GM13976 (cell line): ENCODE results near the gene ENTHD1.

ENCODE experiments used
- DNase-seq: peaks from one replicate; pipeline ENCODE4 v3.0.0; 2012; ENCODE audit warnings: low spot score
- in situ Hi-C: fragments of 300-500 bp; cut with MboI; formaldehyde crosslinking; loops from one replicate; pipeline ENCODE4 v1.12.0; 2022; ENCODE audit warnings: low sequenced_read_pairs, mixed read lengths, inconsistent platforms; ENCODE audit not compliant: unreplicated experiment
- TF ChIP-seq, protein P1 (sequence below): IDR thresholded peaks from 2 replicates; pipeline ENCODE4 v1.5.1; 2012; ENCODE audit warnings: borderline replicate concordance, mild to moderate bottlenecking; ENCODE audit not compliant: insufficient read depth; ENCODE audit errors: extremely low read depth, missing control alignments, control extremely low read depth

Gene ENTHD1

DNA sequence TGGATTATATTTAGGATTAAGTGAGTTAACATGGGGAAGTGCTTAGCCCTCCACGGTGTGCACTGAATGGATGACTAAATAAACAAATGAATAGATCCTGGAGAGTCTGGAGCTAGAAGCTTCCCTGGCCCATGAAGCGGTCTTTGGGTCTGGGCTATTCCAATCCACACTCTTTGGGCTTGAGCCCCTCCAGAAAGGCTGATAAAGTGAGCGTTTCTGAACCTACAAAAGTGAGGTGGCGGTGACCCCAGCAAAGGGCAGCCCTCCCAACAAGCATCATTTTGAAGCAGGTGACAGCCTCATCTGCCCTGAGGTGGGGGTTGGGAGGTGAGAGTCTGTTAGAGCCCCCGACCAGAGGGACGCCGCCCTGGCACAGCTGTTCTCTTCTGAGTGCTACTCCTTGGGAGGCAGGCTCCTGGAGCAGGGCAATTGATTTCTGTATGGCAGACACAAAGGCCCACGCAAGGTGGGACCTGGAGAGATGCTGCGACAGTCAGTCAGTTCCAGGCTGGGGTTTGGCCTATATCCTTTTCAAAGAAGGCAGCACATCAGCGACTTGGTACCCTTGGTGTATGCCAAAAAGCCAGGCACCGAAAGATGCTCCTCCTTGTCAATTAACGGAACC lies 165.2 kb downstream of the ENTHD1 start:
- TF ChIP-seq, protein P1, sequence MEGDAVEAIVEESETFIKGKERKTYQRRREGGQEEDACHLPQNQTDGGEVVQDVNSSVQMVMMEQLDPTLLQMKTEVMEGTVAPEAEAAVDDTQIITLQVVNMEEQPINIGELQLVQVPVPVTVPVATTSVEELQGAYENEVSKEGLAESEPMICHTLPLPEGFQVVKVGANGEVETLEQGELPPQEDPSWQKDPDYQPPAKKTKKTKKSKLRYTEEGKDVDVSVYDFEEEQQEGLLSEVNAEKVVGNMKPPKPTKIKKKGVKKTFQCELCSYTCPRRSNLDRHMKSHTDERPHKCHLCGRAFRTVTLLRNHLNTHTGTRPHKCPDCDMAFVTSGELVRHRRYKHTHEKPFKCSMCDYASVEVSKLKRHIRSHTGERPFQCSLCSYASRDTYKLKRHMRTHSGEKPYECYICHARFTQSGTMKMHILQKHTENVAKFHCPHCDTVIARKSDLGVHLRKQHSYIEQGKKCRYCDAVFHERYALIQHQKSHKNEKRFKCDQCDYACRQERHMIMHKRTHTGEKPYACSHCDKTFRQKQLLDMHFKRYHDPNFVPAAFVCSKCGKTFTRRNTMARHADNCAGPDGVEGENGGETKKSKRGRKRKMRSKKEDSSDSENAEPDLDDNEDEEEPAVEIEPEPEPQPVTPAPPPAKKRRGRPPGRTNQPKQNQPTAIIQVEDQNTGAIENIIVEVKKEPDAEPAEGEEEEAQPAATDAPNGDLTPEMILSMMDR = no peak
- in situ Hi-C loops = no loop called here
- peak; percentile 16 for DNase-seq

DNA sequence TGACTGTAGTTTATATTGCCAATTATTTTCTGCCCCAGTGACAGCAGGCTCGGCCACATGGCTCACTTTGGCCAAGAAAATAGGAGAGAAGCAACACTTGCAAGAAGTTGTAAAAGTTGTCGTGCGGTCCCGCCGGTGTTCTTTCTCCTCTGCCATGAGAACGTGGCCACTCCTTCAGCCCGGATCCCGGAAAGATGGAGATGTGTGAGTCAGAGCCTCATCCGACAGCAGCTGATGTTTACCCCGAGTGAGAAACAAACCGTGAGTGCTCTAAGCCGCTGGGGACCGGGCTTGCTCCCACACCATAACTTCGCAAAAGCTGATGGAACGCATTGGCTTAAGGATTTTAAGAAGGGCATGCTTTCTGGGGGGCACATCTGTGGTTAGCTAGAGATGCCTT lies 166.0 kb downstream of the ENTHD1 start:
- DNase-seq = no peak
- in situ Hi-C loops = no loop called here
- TF ChIP-seq, protein P1 = no peak

DNA sequence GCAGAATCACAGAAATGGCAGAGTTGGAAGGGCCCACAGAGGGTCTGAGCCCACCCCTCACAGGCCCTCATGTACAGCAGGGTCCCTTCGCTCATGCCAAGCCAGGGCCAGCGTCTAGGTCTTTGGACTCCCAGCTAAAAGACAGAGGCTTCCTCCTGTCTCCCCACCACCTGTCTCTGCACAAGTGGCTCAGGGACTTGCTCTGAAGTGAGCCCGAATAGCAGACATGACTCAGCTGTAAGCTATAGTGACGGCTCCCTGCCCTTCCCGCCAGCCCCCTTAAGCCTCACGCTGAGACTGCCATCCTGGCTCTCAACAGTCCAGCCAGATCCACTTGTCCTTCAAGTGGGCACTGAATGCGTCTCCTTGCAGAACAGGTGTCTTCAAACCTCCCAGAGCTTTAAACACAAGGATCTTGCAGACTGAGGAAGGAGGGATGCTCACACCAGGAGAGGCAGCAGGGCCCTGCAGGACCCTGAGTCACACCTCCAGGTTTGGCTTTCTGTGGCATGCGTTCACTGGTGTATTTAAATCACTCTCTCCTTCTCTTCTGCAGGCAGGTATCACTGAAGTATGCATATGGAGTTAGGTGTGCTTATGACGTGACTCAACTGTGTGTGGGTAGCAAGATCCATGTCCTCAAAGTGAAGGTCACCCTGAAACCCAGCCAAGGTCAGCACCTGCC lies 168.1 kb downstream of the ENTHD1 start:
- TF ChIP-seq, protein P1 = no peak
- no peak for DNase-seq
- in situ Hi-C loops = no loop called here

DNA sequence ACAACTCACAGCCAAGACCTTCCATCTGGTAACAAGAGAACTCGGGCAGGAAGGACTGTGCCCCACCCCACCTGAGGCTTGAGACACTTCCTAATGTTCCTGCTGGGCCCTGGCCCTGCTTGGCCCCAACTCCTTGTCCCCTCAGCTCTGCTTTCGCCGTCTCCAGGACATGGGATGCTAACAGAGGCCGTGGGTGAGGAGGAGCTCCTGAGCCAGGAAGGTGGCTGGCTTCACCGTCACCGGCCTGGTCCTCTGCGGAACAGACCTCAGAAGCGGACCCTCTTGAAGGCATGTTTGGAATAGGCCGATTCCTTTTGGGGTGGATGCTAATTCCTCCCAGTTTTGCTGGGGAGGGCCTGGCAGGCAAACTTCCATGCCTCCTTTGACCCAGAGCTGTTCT lies 168.7 kb downstream of the ENTHD1 start:
- TF ChIP-seq, protein P1 = no peak
- in situ Hi-C loops = no loop called here
- no peak for DNase-seq

DNA sequence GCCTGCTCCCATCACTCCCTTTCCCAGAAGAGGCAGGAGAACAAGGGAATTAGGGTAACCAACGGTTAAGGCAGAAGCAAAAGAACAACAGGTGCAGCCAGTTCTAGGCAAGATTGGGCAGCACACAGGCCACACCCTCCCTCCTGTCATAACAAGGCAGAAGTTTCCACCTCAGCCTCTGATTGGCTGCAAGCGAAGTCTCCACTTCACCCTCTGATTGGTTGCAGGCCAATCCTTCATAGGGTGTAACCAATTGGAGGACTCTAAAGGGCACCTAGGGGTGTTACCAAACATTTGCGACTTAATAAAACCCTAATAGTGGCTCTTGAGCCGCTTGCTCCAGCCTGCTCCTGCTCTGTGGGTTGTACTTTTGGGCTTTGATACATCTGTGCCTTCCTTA lies 169.2 kb downstream of the ENTHD1 start:
- in situ Hi-C loops = no loop called here
- TF ChIP-seq, protein P1 = no peak
- no peak for DNase-seq

DNA sequence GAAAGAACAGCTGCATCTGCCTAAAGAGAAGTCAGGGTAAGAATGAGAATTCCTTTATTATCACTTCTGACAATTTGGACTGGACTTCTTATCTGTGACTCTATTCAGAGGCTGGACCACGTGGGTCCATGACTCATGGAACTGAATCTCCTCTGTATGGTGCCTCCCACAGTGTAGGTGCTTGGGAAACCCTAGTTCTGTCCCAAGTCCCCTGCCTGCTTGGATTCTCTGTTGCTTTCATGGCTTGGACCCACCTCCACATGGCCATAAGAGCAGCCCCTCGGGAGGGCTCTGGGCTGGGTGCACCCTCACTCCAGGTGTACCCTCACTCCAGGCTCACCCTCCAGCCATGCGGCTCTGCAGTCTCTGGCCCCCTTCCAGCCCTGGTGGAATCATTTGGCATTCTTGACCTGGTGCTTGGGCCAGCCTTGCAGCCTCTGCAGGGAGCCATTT lies 169.6 kb downstream of the ENTHD1 start:
- in situ Hi-C loops = no loop called here
- TF ChIP-seq, protein P1 = no peak
- no peak for DNase-seq
